Measurements from ENCODE around the gene NFKBIZ.
A peak's percentile ranks its signal among the peaks of the same experiment; 100 is the strongest.

Gene NFKBIZ

GRCh38 chr3:101850246-101851051 lies 1.1 kb downstream of the NFKBIZ start:
- Histone ChIP-seq H3K36me3 (ENCODE audit: control insufficient read depth in 2 of 2, insufficient read depth in 2 of 2, low read length in 2 of 2) (peaks cover 30 to 32% of the 10 kb centered on the region in 2 donors), H3K4me1 (ENCODE audit: control insufficient read depth in 2 of 2, insufficient read depth in 2 of 2, low read length in 2 of 2) (peaks cover 35 to 46% of the 10 kb centered on the region in 2 donors)

GRCh38 chr3:101851072-101851770 lies 1.9 kb downstream of the NFKBIZ start:
- Histone ChIP-seq H3K36me3 (ENCODE audit: control insufficient read depth in 2 of 2, insufficient read depth in 2 of 2, low read length in 2 of 2) (peaks cover 36 to 37% of the 10 kb centered on the region in 2 donors), H3K9ac (ENCODE audit: low read depth in 1 of 2, low read length in 2 of 2) (peak overlapping the region; percentile 74 to 98), H3K9me3 (ENCODE audit: control insufficient read depth in 2 of 2, low read length in 2 of 2) (no peaks in the 10 kb centered on the region), H3K27ac (ENCODE audit: low read depth in 2 of 2, low read length in 2 of 2) (peak overlapping the region; percentile 96 to 97), H3K4me1 (ENCODE audit: control insufficient read depth in 2 of 2, insufficient read depth in 2 of 2, low read length in 2 of 2) (peaks cover 38 to 43% of the 10 kb centered on the region in 2 donors), H3K4me3 (ENCODE audit: low read length in 2 of 2) (peak overlapping the region; percentile 94), H3K27me3 (ENCODE audit: control insufficient read depth in 2 of 2, insufficient read depth in 2 of 2, low read length in 2 of 2) (no peaks in the 10 kb centered on the region)

More at GRCh38 chr3:101850246-101851051, 1.1 kb downstream of the NFKBIZ start:
- Histone ChIP-seq H3K9me3 (ENCODE audit: control insufficient read depth in 2 of 2, low read length in 2 of 2) (no peaks in the 10 kb centered on the region), H3K27me3 (ENCODE audit: control insufficient read depth in 2 of 2, insufficient read depth in 2 of 2, low read length in 2 of 2) (no peaks in the 10 kb centered on the region), H3K4me3 (ENCODE audit: low read length in 2 of 2) (peak overlapping the region; percentile 94), H3K27ac (ENCODE audit: low read depth in 2 of 2, low read length in 2 of 2) (peak overlapping the region; percentile 96 to 97), H3K9ac (ENCODE audit: low read depth in 1 of 2, low read length in 2 of 2) (peak overlapping the region; percentile 74 to 98)

GRCh38 chr3:101851850-101852714 lies 2.8 kb downstream of the NFKBIZ start:
- peaks cover 34 to 38% of the 10 kb centered on the region in 2 donors for H3K4me1 ChIP-seq (ENCODE audit: control insufficient read depth in 2 of 2, insufficient read depth in 2 of 2, low read length in 2 of 2)
- peak overlapping the region; percentile 74 to 98 for H3K9ac ChIP-seq (ENCODE audit: low read depth in 1 of 2, low read length in 2 of 2)
- peak overlapping the region; percentile 96 to 97 for H3K27ac ChIP-seq (ENCODE audit: low read depth in 2 of 2, low read length in 2 of 2)
- H3K27me3 ChIP-seq (ENCODE audit: control insufficient read depth in 2 of 2, insufficient read depth in 2 of 2, low read length in 2 of 2): no peaks in the 10 kb centered on the region
- H3K9me3 ChIP-seq (ENCODE audit: control insufficient read depth in 2 of 2, low read length in 2 of 2): no peaks in the 10 kb centered on the region
- peaks cover 45 to 46% of the 10 kb centered on the region in 2 donors for H3K36me3 ChIP-seq (ENCODE audit: control insufficient read depth in 2 of 2, insufficient read depth in 2 of 2, low read length in 2 of 2)
- H3K4me3 ChIP-seq (ENCODE audit: low read length in 2 of 2): peak overlapping the region; percentile 94

GRCh38 chr3:101852983-101853840 lies 3.9 kb downstream of the NFKBIZ start:
- Histone ChIP-seq H3K4me3 (ENCODE audit: low read length in 2 of 2) (peak overlapping the region in 1 of 2 donors; percentile 39), H3K27ac (ENCODE audit: low read depth in 2 of 2, low read length in 2 of 2) (peak overlapping the region; percentile 11 to 18), H3K9ac (ENCODE audit: low read depth in 1 of 2, low read length in 2 of 2) (no peak overlapping the region)

GRCh38 chr3:101853982-101854381 lies 4.7 kb downstream of the NFKBIZ start:
- H3K9ac ChIP-seq (ENCODE audit: low read depth in 1 of 2, low read length in 2 of 2): no peak overlapping the region
- H3K27me3 ChIP-seq (ENCODE audit: control insufficient read depth in 2 of 2, insufficient read depth in 2 of 2, low read length in 2 of 2): no peaks in the 10 kb centered on the region
- H3K9me3 ChIP-seq (ENCODE audit: control insufficient read depth in 2 of 2, low read length in 2 of 2): no peaks in the 10 kb centered on the region
- H3K27ac ChIP-seq (ENCODE audit: low read depth in 2 of 2, low read length in 2 of 2): peak overlapping the region in 1 of 2 donors; percentile 64
- peaks cover 21 to 29% of the 10 kb centered on the region in 2 donors for H3K4me1 ChIP-seq (ENCODE audit: control insufficient read depth in 2 of 2, insufficient read depth in 2 of 2, low read length in 2 of 2)
- peaks cover 63 to 65% of the 10 kb centered on the region in 2 donors for H3K36me3 ChIP-seq (ENCODE audit: control insufficient read depth in 2 of 2, insufficient read depth in 2 of 2, low read length in 2 of 2)
- H3K4me3 ChIP-seq (ENCODE audit: low read length in 2 of 2): peak overlapping the region in 1 of 2 donors; percentile 10

More at GRCh38 chr3:101852983-101853840, 3.9 kb downstream of the NFKBIZ start:
- Histone ChIP-seq H3K36me3 (ENCODE audit: control insufficient read depth in 2 of 2, insufficient read depth in 2 of 2, low read length in 2 of 2) (peaks cover 56 to 57% of the 10 kb centered on the region in 2 donors), H3K27me3 (ENCODE audit: control insufficient read depth in 2 of 2, insufficient read depth in 2 of 2, low read length in 2 of 2) (no peaks in the 10 kb centered on the region), H3K9me3 (ENCODE audit: control insufficient read depth in 2 of 2, low read length in 2 of 2) (no peaks in the 10 kb centered on the region), H3K4me1 (ENCODE audit: control insufficient read depth in 2 of 2, insufficient read depth in 2 of 2, low read length in 2 of 2) (peaks cover 23 to 31% of the 10 kb centered on the region in 2 donors)

- peaks cover 21 to 29% of the 10 kb centered on the region in 2 donors for H3K4me1 ChIP-seq (ENCODE audit: control insufficient read depth in 2 of 2, insufficient read depth in 2 of 2, low read length in 2 of 2)
- peak overlapping the region in 1 of 2 donors; percentile 20 for H3K9ac ChIP-seq (ENCODE audit: low read depth in 1 of 2, low read length in 2 of 2)
- peak overlapping the region; percentile 68 to 78 for H3K27ac ChIP-seq (ENCODE audit: low read depth in 2 of 2, low read length in 2 of 2)
- H3K4me3 ChIP-seq (ENCODE audit: low read length in 2 of 2): peak overlapping the region; percentile 6 to 16
- no peaks in the 10 kb centered on the region for H3K27me3 ChIP-seq (ENCODE audit: control insufficient read depth in 2 of 2, insufficient read depth in 2 of 2, low read length in 2 of 2)
- H3K9me3 ChIP-seq (ENCODE audit: control insufficient read depth in 2 of 2, low read length in 2 of 2): no peaks in the 10 kb centered on the region
- H3K36me3 ChIP-seq (ENCODE audit: control insufficient read depth in 2 of 2, insufficient read depth in 2 of 2, low read length in 2 of 2): peaks cover 71 to 73% of the 10 kb centered on the region in 2 donors
Observed at GRCh38 chr3:101854608-101855304, 5.4 kb downstream of the NFKBIZ start.

- no peak overlapping the region for H3K27ac ChIP-seq (ENCODE audit: low read depth in 2 of 2, low read length in 2 of 2)
- H3K4me1 ChIP-seq (ENCODE audit: control insufficient read depth in 2 of 2, insufficient read depth in 2 of 2, low read length in 2 of 2): peaks cover 18 to 33% of the 10 kb centered on the region in 2 donors
- H3K4me3 ChIP-seq (ENCODE audit: low read length in 2 of 2): no peak overlapping the region
- H3K9me3 ChIP-seq (ENCODE audit: control insufficient read depth in 2 of 2, low read length in 2 of 2): no peaks in the 10 kb centered on the region
- H3K9ac ChIP-seq (ENCODE audit: low read depth in 1 of 2, low read length in 2 of 2): peak overlapping the region in 1 of 2 donors; percentile 18
- no peaks in the 10 kb centered on the region for H3K27me3 ChIP-seq (ENCODE audit: control insufficient read depth in 2 of 2, insufficient read depth in 2 of 2, low read length in 2 of 2)
- peaks cover 88 to 95% of the 10 kb centered on the region in 2 donors for H3K36me3 ChIP-seq (ENCODE audit: control insufficient read depth in 2 of 2, insufficient read depth in 2 of 2, low read length in 2 of 2)
Observed at GRCh38 chr3:101857301-101857741, 8.0 kb downstream of the NFKBIZ start.

- H3K4me3 ChIP-seq (ENCODE audit: low read length in 2 of 2): no peak overlapping the region
- H3K36me3 ChIP-seq (ENCODE audit: control insufficient read depth in 2 of 2, insufficient read depth in 2 of 2, low read length in 2 of 2): peaks cover 76 to 85% of the 10 kb centered on the region in 2 donors
- peaks cover 11 to 25% of the 10 kb centered on the region in 2 donors for H3K4me1 ChIP-seq (ENCODE audit: control insufficient read depth in 2 of 2, insufficient read depth in 2 of 2, low read length in 2 of 2)
- no peak overlapping the region for H3K9ac ChIP-seq (ENCODE audit: low read depth in 1 of 2, low read length in 2 of 2)
- H3K9me3 ChIP-seq (ENCODE audit: control insufficient read depth in 2 of 2, low read length in 2 of 2): no peaks in the 10 kb centered on the region
- no peaks in the 10 kb centered on the region for H3K27me3 ChIP-seq (ENCODE audit: control insufficient read depth in 2 of 2, insufficient read depth in 2 of 2, low read length in 2 of 2)
- no peak overlapping the region for H3K27ac ChIP-seq (ENCODE audit: low read depth in 2 of 2, low read length in 2 of 2)
Observed at GRCh38 chr3:101858464-101859030, 9.2 kb downstream of the NFKBIZ start.

Measured in mucosa of rectum (tissue), 2 donors.